Astrocyte (in vitro differentiated cells and primary cell): ENCODE results near the gene HOXA1. TPM values are rescaled to one million over a fixed set of nuclear protein-coding genes. Genes with fewer than 3 reads are reported as not detected.

Experiments
- DNase-seq: peaks from one replicate; pipeline ENCODE4 v3.0.0-alpha.2; 2010; ENCODE audit warnings: low read depth
- FAIRE-seq: peaks from 2 replicates; lab custom pipeline; 2011; peaks lifted over from hg19 to GRCh38; lab: Jason Lieb, UNC
- H2AFZ ChIP-seq: 2 replicates; pipeline ENCODE4 v1.6.0; 2012; ENCODE audit warnings: low read depth, low read length, inconsistent platforms
- H3K27ac ChIP-seq: 2 replicates; pipeline ENCODE4 v1.5.1; 2011; ENCODE audit warnings: low read depth, low read length, inconsistent platforms
- H3K27me3 ChIP-seq: 2 replicates; pipeline ENCODE4 v1.6.0; 2011; ENCODE audit warnings: low read length, inconsistent platforms; ENCODE audit not compliant: insufficient read depth
- H3K36me3 ChIP-seq: 2 replicates; pipeline ENCODE4 v1.5.1; 2011; ENCODE audit warnings: low read length, inconsistent platforms; ENCODE audit not compliant: insufficient read depth
- H3K4me1 ChIP-seq: 2 replicates; pipeline ENCODE4 v1.5.1; 2011; ENCODE audit warnings: low read length, inconsistent platforms; ENCODE audit not compliant: insufficient read depth
- H3K4me2 ChIP-seq: 2 replicates; pipeline ENCODE4 v1.6.0; 2012; ENCODE audit warnings: low read length, inconsistent platforms
- H3K4me3 ChIP-seq: 2 replicates; pipeline ENCODE4 v1.5.1; 2011; ENCODE audit warnings: low read depth, mild to moderate bottlenecking, low read length, inconsistent platforms; ENCODE audit not compliant: insufficient read depth
- H3K79me2 ChIP-seq: 2 replicates; pipeline ENCODE4 v1.6.0; 2012; ENCODE audit warnings: mild to moderate bottlenecking, low read length, inconsistent platforms; ENCODE audit not compliant: insufficient read depth
- H3K9ac ChIP-seq: 2 replicates; pipeline ENCODE4 v1.6.0; 2012; ENCODE audit warnings: mild to moderate bottlenecking, low read length, inconsistent platforms
- H3K9me3 ChIP-seq: 2 replicates; pipeline ENCODE4 v1.5.1; 2012; ENCODE audit warnings: low read depth, mild to moderate bottlenecking, low read length, inconsistent platforms; ENCODE audit not compliant: insufficient read depth
- H4K20me1 ChIP-seq: 2 replicates; pipeline ENCODE4 v1.6.0; 2012; ENCODE audit warnings: low read length, inconsistent platforms; ENCODE audit not compliant: insufficient read depth
- H3K27ac Mint-ChIP-seq: one replicate; pipeline ENCODE4 v1.8.0; 2021; ENCODE audit warnings: mild to moderate bottlenecking, mixed read lengths; ENCODE audit not compliant: unreplicated experiment
- H3K27me3 Mint-ChIP-seq: one replicate; pipeline ENCODE4 v1.8.0; 2021; ENCODE audit warnings: low read depth, mixed read lengths; ENCODE audit not compliant: unreplicated experiment
- H3K36me3 Mint-ChIP-seq: one replicate; pipeline ENCODE4 v1.8.0; 2021; ENCODE audit warnings: low read depth, mixed read lengths; ENCODE audit not compliant: unreplicated experiment
- H3K4me1 Mint-ChIP-seq: one replicate; pipeline ENCODE4 v1.8.0; 2021; ENCODE audit warnings: low read depth, mixed read lengths; ENCODE audit not compliant: unreplicated experiment
- H3K4me3 Mint-ChIP-seq: one replicate; pipeline ENCODE4 v1.8.0; 2021; ENCODE audit warnings: mild to moderate bottlenecking, moderate library complexity, mixed read lengths; ENCODE audit not compliant: unreplicated experiment
- H3K9me3 Mint-ChIP-seq: one replicate; pipeline ENCODE4 v1.8.0; 2021; ENCODE audit warnings: mild to moderate bottlenecking, mixed read lengths; ENCODE audit not compliant: unreplicated experiment
- EZH2 ChIP-seq: IDR thresholded peaks from 2 replicates; pipeline ENCODE4 v1.6.1; 2012; ENCODE audit warnings: mild to moderate bottlenecking, low read length, inconsistent platforms; ENCODE audit not compliant: insufficient read depth
- total RNA-seq: library from RNA; stranded (reverse); gene quantifications from 2 replicates; pipeline ENCODE4 v1.2.1, GENCODE V29; 2021
- TF ChIP-seq, protein P1 (sequence below): IDR thresholded peaks from 2 replicates; pipeline ENCODE4 v1.5.1; 2011; ENCODE audit warnings: low read depth, mild to moderate bottlenecking, inconsistent platforms, low read length, moderate library complexity; ENCODE audit not compliant: insufficient read depth

Gene HOXA1
- total RNA-seq, 1 donor from 2014 or later: 0.23 TPM

DNA sequence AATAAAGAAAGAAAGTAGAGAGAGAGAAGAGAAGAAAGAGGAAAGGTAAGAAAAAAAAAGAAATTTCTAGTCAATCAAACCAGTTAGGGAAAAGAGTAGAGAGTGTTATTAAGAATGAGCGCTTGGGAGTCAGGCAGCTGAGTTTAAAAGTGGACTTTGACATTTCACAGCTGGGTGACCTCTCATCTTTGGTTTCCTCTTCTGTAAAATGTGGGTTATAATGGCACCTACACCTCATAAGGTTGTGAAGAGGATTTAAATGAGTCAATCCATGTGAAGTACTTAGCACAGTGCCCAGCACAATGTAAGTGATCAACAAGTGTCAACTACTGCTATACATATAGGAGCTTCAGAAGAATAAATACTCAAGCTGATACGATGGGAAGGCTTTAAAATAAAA is 12.2 kb downstream of the HOXA1 start:
- Mint-ChIP-seq H3K27ac (no peak overlapping the region), H3K4me1 (peaks cover 8% of the 10 kb centered on the region), H3K27me3 (peaks cover 40% of the 10 kb centered on the region), H3K9me3 (peaks cover 11% of the 10 kb centered on the region), H3K4me3 (no peak overlapping the region), H3K36me3 (no peaks in the 10 kb centered on the region)
- TF ChIP-seq EZH2: no peak
- TF ChIP-seq, protein P1, sequence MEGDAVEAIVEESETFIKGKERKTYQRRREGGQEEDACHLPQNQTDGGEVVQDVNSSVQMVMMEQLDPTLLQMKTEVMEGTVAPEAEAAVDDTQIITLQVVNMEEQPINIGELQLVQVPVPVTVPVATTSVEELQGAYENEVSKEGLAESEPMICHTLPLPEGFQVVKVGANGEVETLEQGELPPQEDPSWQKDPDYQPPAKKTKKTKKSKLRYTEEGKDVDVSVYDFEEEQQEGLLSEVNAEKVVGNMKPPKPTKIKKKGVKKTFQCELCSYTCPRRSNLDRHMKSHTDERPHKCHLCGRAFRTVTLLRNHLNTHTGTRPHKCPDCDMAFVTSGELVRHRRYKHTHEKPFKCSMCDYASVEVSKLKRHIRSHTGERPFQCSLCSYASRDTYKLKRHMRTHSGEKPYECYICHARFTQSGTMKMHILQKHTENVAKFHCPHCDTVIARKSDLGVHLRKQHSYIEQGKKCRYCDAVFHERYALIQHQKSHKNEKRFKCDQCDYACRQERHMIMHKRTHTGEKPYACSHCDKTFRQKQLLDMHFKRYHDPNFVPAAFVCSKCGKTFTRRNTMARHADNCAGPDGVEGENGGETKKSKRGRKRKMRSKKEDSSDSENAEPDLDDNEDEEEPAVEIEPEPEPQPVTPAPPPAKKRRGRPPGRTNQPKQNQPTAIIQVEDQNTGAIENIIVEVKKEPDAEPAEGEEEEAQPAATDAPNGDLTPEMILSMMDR: no peak
- Histone ChIP-seq H3K9me3 (no peaks in the 10 kb centered on the region), H3K4me2 (no peak overlapping the region), H3K9ac (no peak overlapping the region), H4K20me1 (no peaks in the 10 kb centered on the region), H3K27ac (no peak overlapping the region), H3K4me3 (no peak overlapping the region), H3K36me3 (no peaks in the 10 kb centered on the region), H2AFZ (no peak overlapping the region), H3K27me3 (peaks cover 14% of the 10 kb centered on the region), H3K4me1 (no peaks in the 10 kb centered on the region), H3K79me2 (no peaks in the 10 kb centered on the region)
- DNase-seq: no peak
- no peak for FAIRE-seq

DNA sequence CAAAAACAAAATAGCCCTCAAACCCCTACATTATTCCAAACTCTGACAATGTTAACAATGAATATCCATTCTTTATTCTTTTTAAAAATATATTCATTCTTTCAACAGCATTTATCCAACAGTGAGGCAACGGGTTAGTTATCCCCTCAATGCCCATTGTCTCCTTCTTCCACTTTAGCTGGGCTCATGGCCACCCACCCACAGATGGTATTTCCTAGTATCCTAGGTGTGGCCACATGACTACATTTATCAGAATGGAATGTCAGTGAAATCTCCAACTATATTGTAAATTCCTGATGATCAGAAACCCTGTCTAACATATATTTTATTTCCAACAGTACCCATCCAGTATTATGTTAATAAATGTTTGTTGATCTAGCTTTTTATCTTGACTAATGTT is 13.6 kb downstream of the HOXA1 start:
- FAIRE-seq (no peak), DNase-seq (no peak)
- Histone ChIP-seq H3K27ac (no peak overlapping the region), H3K79me2 (no peaks in the 10 kb centered on the region), H3K4me3 (no peak overlapping the region), H4K20me1 (no peaks in the 10 kb centered on the region), H3K27me3 (no peaks in the 10 kb centered on the region), H3K9ac (no peak overlapping the region), H3K9me3 (no peaks in the 10 kb centered on the region), H3K4me2 (no peak overlapping the region), H3K36me3 (no peaks in the 10 kb centered on the region), H3K4me1 (no peaks in the 10 kb centered on the region), H2AFZ (no peak overlapping the region)
- peaks cover 8% of the 10 kb centered on the region for H3K4me1 Mint-ChIP-seq
- no peak overlapping the region for H3K4me3 Mint-ChIP-seq
- TF ChIP-seq, protein P1: no peak
- TF ChIP-seq EZH2: no peak
- peaks cover 2% of the 10 kb centered on the region for H3K9me3 Mint-ChIP-seq
- H3K36me3 Mint-ChIP-seq: no peaks in the 10 kb centered on the region
- H3K27ac Mint-ChIP-seq: no peak overlapping the region
- peaks cover 28% of the 10 kb centered on the region for H3K27me3 Mint-ChIP-seq

DNA sequence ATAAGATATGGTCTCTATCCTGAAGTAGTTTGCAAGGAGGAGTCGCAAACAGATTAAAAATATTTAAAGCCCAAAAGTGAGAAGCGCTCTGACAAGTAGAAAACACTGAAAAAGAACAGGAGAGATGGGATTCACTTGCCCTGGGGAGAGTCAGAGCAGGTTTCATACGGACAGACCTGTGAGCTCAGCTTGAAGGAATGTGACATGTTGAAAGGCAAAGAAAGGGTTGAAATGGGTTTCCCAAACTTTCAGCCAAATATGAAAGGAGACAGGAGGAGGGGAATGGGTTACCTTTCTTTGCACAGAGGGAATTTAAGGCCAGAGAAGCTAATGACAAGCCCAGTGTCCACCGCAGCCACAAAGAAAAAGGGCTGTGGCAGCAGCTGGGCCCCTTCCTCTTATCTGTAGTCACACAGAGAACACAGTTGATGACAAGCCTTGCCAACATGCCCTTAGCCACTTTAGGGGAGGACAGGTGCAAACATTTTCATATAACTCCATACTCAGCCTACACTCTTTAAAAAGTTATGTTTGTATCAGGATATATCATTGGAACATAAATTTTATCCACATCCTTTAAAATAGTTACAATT is 14.9 kb downstream of the HOXA1 start:
- Mint-ChIP-seq H3K4me1 (peaks cover 8% of the 10 kb centered on the region), H3K27me3 (peaks cover 18% of the 10 kb centered on the region), H3K9me3 (peaks cover 1% of the 10 kb centered on the region), H3K4me3 (no peak overlapping the region), H3K36me3 (no peaks in the 10 kb centered on the region), H3K27ac (peak overlapping the region; percentile 3)
- H3K79me2 ChIP-seq: no peaks in the 10 kb centered on the region
- H3K27me3 ChIP-seq: no peaks in the 10 kb centered on the region
- FAIRE-seq (no peak), DNase-seq (peak; percentile 22)
- H3K4me1 ChIP-seq: no peaks in the 10 kb centered on the region
- no peak overlapping the region for H3K4me2 ChIP-seq
- no peak overlapping the region for H3K9ac ChIP-seq
- H3K4me3 ChIP-seq: no peak overlapping the region
- no peak overlapping the region for H3K27ac ChIP-seq
- H2AFZ ChIP-seq: no peak overlapping the region
- H3K36me3 ChIP-seq: no peaks in the 10 kb centered on the region
- H3K9me3 ChIP-seq: no peaks in the 10 kb centered on the region
- no peak for TF ChIP-seq EZH2
- TF ChIP-seq, protein P1: no peak
- no peaks in the 10 kb centered on the region for H4K20me1 ChIP-seq
